Measurements from ENCODE around the gene TFDP1.
A peak's percentile ranks its signal among the peaks of the same experiment; 100 is the strongest.

The TFDP1 gene, protein sequence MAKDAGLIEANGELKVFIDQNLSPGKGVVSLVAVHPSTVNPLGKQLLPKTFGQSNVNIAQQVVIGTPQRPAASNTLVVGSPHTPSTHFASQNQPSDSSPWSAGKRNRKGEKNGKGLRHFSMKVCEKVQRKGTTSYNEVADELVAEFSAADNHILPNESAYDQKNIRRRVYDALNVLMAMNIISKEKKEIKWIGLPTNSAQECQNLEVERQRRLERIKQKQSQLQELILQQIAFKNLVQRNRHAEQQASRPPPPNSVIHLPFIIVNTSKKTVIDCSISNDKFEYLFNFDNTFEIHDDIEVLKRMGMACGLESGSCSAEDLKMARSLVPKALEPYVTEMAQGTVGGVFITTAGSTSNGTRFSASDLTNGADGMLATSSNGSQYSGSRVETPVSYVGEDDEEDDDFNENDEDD
- total RNA-seq, result 36.7 to 153 (median 62.2) reads per million in 3 experiments

DNA sequence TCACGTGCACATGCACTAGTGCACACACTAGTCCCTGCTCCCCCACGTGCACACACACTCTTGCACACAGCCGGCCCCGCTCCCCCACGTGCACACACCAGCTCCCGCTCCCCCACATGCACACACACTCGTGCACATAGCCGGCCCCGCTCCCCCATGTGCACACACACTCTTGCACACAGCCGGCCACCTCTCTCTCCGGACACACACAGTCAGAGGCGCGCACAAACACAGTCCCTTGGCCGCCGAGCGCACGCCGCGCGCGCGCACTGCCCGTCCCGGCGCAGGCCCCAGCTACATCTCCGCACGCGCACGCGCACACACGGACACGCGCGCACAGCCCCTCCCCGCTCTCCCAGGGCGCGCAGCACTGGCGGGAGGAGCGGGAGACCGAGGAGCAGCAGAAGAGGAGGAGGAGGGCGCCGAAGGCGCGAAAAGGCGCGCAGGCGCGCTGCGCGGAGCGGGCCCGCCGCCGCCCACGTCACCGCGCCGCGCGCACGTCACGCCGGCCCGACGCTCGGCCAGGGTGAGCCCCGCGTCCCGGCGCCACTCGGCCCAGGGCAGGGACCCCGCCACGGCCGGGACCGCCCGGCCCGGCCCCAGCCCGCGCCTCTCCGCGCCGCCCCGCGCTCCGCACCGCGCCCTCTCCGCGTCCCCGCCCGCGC is at the start of gene TFDP1:
TFDP1 (plus strand) TSS at position 549 of the 665 bp plus-strand sequence. CDS start 1,085 bp downstream, outside the sequence.
- DNase-seq, result peak; percentile 55

DNA sequence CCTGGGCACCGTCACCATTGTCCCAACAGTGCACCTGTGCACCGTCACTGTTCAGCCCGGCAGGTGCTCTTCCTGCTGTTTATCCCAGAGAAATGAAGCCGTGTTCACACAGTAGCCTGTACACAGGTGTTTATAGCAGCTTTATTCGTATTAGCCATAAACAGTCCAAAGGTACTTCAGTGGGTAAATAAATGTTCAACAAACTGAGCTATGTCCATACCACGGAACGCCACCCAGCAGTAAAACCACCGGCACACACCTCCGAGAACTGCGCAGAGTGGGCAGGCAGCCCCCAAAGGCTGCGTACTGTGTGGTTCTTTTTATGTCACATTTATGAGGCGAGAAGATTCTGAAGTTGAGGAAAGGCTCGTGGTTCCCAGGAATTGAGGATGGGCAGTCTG is 49.2 kb upstream of the TFDP1 start:
- no peak for DNase-seq

GRCh38 chr13:113536461-113537110 is 48.0 kb upstream of the TFDP1 start:
- DNase-seq, result no peak

DNA sequence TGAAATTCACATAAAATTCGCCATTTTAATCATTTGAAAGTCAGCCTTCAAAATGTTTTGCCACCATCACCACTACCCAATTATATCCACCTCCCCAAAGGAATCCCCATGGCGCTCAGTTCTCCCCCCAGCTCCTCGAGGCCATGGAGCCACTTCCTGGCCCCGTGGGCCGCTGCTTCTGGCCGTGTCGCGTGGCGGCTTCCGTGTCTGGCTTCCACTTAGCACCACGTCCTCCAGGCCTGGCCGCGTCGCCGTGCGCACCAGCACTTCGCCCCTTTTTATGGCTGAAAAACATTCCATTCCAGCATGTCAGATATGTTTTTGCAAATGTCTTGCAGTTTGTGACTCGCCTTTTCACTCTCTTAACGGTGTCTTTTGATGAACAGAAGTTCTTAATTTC is 47.3 kb upstream of the TFDP1 start:
- no peak for DNase-seq

- no peak for DNase-seq
Observed at GRCh38 chr13:113537909-113538688, 46.5 kb upstream of the TFDP1 start.

DNA sequence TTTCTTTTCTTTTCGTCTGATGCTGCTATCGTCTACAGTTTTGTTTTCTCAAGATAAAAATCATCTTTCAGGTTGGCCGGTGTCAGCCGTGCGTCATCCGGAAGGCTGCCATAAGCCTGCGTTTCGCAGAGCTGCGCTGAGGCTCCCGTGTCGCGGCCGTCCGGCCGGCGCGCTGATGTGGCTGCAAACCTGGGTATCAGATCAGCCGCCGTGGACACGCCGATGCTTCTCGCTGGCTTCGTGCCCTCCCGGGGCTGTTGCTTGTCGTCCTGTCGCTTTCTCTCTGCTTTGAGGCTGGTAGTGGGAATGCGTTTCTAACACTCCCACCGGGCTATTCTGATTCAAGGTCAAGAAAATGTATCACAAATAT is 45.9 kb upstream of the TFDP1 start:
- DNase-seq, result no peak

- DNase-seq, result no peak
Observed at GRCh38 chr13:113539176-113539575, 45.4 kb upstream of the TFDP1 start.

GRCh38 chr13:113539822-113540221 is 44.7 kb upstream of the TFDP1 start:
- no peak for DNase-seq

DNA sequence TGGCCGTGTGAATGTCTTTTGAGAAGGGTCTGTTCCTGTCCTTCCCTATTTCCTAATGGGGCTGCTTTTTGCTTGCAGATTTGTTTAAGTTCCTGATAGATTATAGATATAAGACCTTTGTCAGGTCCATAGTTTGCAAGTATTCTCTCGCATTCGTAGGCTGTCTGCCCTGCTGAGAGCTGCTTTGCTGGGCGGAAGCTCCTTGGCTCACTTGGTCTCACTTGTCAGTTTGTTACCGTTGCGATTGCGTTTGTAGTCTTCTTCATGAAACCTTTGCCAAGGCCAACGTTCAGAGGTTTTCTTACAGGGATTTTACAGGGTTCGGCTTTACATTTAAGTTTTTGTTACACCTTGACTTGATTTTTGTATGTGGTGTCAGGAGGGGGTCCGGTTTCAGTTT is 44.0 kb upstream of the TFDP1 start:
- DNase-seq, result no peak

GRCh38 chr13:113542751-113543424 is 41.7 kb upstream of the TFDP1 start:
- DNase-seq, result no peak

GRCh38 chr13:113544071-113544891 is 40.3 kb upstream of the TFDP1 start:
- DNase-seq, result no peak

DNA sequence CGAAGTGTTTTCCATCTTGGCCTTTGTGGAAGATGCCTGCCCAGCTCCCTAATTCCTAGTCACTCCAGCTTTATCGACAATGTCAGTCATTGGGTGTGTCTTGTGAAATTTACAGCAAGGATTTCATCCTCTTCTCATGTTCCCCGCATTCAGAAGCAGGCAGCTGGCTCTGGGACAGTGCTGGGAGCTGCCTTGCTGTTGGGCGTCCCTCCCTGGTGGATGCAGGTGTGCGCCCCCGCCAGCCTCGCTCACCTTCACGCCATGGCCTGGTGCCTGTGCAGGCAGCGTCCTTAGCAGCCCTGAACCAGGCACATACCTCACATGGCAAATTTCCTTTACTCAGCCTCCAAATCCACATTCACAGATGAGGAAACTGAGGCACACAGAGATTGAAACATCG is 39.7 kb upstream of the TFDP1 start:
- no peak for DNase-seq

- DNase-seq, result no peak
Observed at GRCh38 chr13:113545455-113545930, 39.1 kb upstream of the TFDP1 start.

DNA sequence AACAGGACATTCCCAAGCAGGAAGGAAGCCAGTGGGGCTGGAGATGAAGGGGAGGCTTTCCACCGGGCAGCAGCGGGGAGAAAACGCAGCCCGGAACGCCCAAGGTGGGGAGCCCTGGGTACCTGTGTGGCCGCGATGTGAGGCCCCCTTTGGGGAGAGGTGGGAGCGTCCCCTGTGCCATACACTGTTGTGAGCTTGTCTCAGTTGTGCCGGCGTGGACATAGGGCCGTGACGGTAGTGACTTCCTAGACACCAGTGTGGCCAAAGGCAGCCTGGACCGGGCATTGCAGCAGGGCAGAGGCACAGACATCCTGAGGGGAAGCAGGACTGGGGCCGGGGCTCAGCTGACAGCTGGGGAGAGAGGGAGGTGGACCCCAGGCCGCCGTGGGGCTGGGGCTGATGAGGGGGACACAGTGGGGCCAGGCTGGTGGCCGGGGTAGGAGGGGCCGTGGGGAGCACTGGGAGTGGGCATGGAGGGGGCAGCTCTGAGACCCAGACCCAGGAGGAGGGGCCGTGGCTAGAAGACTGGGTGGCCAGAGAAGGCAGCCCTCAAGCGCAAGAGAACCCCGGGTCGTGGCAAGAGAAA is 38.5 kb upstream of the TFDP1 start:
- no peak for DNase-seq

DNA sequence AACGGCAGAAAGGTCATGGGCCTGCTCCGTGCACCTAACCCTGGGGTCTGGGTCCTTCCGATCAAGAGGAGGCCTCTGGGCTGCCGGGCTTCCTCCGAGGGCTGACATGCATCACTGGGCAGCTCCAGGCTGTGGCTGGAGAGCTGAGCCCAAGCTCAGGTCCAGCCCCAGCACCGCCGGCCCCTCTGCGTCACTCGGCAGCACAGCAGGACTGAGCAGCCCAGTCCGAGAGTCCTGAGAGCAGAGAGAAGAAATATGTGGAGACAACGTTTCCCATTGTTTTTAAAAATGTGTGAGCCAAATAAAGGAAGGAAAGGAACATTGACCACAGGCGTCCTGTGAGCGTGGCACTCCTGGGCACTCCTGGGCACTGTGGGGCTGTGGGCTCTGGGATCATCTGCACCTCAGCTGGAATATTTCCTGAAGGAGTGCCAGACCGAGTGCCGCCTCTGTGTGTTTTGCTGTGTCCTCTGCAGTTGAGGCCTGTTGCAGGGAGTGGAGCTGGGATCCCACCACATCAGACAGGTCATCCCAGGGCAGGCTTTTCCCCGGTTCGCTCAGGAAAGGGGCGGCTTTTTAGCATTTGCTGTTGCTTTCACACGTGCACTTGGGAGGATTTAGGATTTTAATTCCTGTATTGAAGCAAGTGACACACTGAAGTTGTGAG is 37.8 kb upstream of the TFDP1 start:
- DNase-seq, result no peak

- no peak for DNase-seq
Observed at GRCh38 chr13:113547238-113547971, 37.1 kb upstream of the TFDP1 start.

DNA sequence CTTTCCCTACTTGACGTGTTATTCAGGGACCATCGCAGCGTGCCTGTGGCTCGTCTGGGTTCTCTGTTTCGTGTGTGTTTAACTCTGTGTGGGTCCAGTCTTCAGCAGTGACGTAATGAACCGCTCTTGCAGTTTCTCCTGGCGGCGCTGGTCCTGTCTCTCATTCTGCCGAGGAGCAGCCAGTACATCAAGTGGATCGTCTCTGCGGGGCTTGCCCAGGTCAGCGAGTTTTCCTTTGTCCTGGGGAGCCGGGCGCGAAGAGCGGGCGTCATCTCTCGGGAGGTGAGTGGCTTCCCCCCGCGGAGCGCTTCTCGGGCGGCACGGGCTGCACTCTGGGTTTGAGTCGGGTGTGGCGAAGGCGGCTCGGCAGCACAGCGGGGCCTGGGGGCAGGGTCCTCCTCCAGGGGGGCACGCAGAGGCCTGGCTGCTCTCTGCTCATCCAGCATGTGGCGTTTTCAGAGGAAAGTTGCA is 36.3 kb upstream of the TFDP1 start:
- no peak for DNase-seq

DNA sequence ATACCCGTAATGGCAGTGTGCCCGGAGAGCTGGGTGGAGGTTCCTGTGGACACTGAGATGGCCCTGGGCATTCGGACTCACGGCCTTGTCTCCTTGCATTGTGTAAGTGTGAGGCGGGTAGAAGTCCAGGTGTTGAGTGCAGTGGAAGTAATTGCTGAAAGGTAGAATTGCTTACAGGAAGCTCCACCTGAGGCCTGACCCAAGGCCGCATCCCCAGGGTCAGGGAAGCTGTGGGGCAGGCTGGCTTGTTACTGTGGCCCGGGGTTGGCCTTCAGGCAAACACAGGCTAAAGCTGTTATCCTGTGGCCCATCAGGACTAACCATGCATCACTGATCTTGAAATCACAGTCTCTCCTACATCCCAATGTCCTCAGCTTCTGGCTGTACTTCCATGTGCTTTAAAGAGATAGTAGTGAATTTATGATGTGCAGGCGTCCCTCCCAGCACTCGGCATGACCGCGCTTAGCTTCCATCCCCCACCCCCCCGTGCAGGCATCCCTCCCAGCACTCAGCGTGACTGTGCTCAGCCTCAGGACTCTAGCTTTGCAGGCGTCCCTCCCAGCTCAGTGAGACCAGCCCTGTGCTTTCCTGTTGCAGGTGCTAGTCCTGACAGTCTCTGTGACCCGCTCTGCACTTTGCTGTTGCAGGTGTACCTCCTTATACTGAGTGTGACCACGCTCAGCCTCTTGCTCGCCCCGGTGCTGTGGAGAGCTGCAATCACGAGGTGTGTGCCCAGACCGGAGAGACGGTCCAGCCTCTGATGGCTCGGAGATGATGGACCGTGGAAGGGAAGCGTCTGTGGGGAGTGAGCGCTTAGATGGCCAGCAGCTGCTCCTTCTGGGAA is 35.6 kb upstream of the TFDP1 start:
- DNase-seq, result no peak

All from central memory CD4-positive, alpha-beta T cell (primary cell).